H9 (cell line): ENCODE results near the gene CCDC91. TPM values are rescaled to one million over a fixed set of nuclear protein-coding genes. Genes with fewer than 3 reads are reported as not detected.

Experiments used
- DNase-seq: peaks from one replicate; pipeline ENCODE4 v3.0.0-alpha.2; 2017
- H2AFZ ChIP-seq: one replicate; pipeline ENCODE4 v1.6.1; 2013; ENCODE audit warnings: mild to moderate bottlenecking, low read length, control low read depth, moderate library complexity
- H2AK5ac ChIP-seq: 2 replicates; pipeline ENCODE4 v1.6.1; 2013; ENCODE audit warnings: low read length, control low read depth, mixed read lengths; ENCODE audit not compliant: insufficient read length
- H2BK120ac ChIP-seq: one replicate; pipeline ENCODE4 v1.6.1; 2013; ENCODE audit warnings: low read depth, mild to moderate bottlenecking, low read length, control low read depth, inconsistent platforms; ENCODE audit not compliant: poor library complexity, severe bottlenecking
- H2BK12ac ChIP-seq: 2 replicates; pipeline ENCODE4 v1.6.1; 2013; ENCODE audit warnings: low read length, control low read depth, mixed read lengths, low read depth; ENCODE audit not compliant: insufficient read length
- H2BK15ac ChIP-seq: 2 replicates; pipeline ENCODE4 v1.6.1; 2013; ENCODE audit warnings: low read depth, low read length, control low read depth
- H2BK20ac ChIP-seq: one replicate; pipeline ENCODE4 v1.6.1; 2013; ENCODE audit warnings: low read depth, mild to moderate bottlenecking, low read length, control low read depth, inconsistent platforms; ENCODE audit not compliant: poor library complexity, severe bottlenecking
- H2BK5ac ChIP-seq: 2 replicates; pipeline ENCODE4 v1.6.1; 2013; ENCODE audit warnings: low read length, control low read depth, mixed read lengths; ENCODE audit not compliant: insufficient read length
- H3K14ac ChIP-seq: 2 replicates; pipeline ENCODE4 v1.6.1; 2013; ENCODE audit warnings: low read length, control low read depth; ENCODE audit not compliant: insufficient read depth
- H3K18ac ChIP-seq: 2 replicates; pipeline ENCODE4 v1.6.1; 2013; ENCODE audit warnings: low read depth, mild to moderate bottlenecking, mixed read lengths, low read length, control low read depth; ENCODE audit not compliant: insufficient read length
- H3K23ac ChIP-seq: 2 replicates; pipeline ENCODE4 v1.6.1; 2013; ENCODE audit warnings: low read length, control low read depth, mixed read lengths, low read depth; ENCODE audit not compliant: insufficient read length
- H3K23me2 ChIP-seq: 2 replicates; pipeline ENCODE4 v1.6.1; 2013; ENCODE audit warnings: low read depth, mild to moderate bottlenecking, mixed read lengths, low read length, control low read depth; ENCODE audit not compliant: insufficient read length, poor library complexity, severe bottlenecking
- H3K27ac ChIP-seq: 2 replicates; pipeline ENCODE4 v1.5.1; 2013; ENCODE audit warnings: low read length, control low read depth, mixed read lengths, low read depth; ENCODE audit not compliant: insufficient read length
- H3K27me3 ChIP-seq: 2 replicates; pipeline ENCODE4 v1.6.1; 2013; ENCODE audit warnings: low read length, control low read depth, inconsistent platforms; ENCODE audit not compliant: insufficient read depth
- H3K4ac ChIP-seq: 2 replicates; pipeline ENCODE4 v1.6.1; 2013; ENCODE audit warnings: low read depth, mild to moderate bottlenecking, control low read depth, inconsistent platforms, low read length, moderate library complexity
- H3K4me1 ChIP-seq: 2 replicates; pipeline ENCODE4 v1.6.1; 2013; ENCODE audit warnings: low read length, control low read depth, inconsistent platforms; ENCODE audit not compliant: insufficient read depth
- H3K4me2 ChIP-seq: 2 replicates; pipeline ENCODE4 v1.6.1; 2013; ENCODE audit warnings: low read length, control low read depth, mixed read lengths; ENCODE audit not compliant: insufficient read length, insufficient read depth
- H3K56ac ChIP-seq: 2 replicates; pipeline ENCODE4 v1.6.1; 2013; ENCODE audit warnings: low read depth, mild to moderate bottlenecking, mixed read lengths, low read length, control low read depth; ENCODE audit not compliant: insufficient read length
- H3K79me1 ChIP-seq: 2 replicates; pipeline ENCODE4 v1.6.1; 2013; ENCODE audit warnings: low read depth, mild to moderate bottlenecking, moderate library complexity, low read length, control low read depth, inconsistent platforms; ENCODE audit not compliant: insufficient read depth, poor library complexity, severe bottlenecking
- H3K79me2 ChIP-seq: 2 replicates; pipeline ENCODE4 v1.6.1; 2013; ENCODE audit warnings: low read length, control low read depth, inconsistent platforms; ENCODE audit not compliant: insufficient read depth
- H3K9ac ChIP-seq: 2 replicates; pipeline ENCODE4 v1.6.1; 2013; ENCODE audit warnings: low read length, control low read depth, mixed read lengths; ENCODE audit not compliant: insufficient read length; ENCODE audit errors: extremely low read depth
- H3K9me3 ChIP-seq: one replicate; pipeline ENCODE4 v1.6.1; 2013; ENCODE audit warnings: low read depth, low read length, inconsistent platforms; ENCODE audit not compliant: control insufficient read depth
- H3T11ph ChIP-seq: one replicate; pipeline ENCODE4 v1.6.1; 2013; ENCODE audit warnings: mild to moderate bottlenecking, low read length, control low read depth, inconsistent platforms
- H4K20me1 ChIP-seq: one replicate; pipeline ENCODE4 v1.6.1; 2013; ENCODE audit not compliant: control insufficient read depth, insufficient read length, insufficient read depth
- H4K5ac ChIP-seq: 2 replicates; pipeline ENCODE4 v1.6.1; 2013; ENCODE audit warnings: low read depth, mild to moderate bottlenecking, mixed read lengths, low read length, control low read depth; ENCODE audit not compliant: insufficient read length
- H4K8ac ChIP-seq: replicated peaks from 2 replicates; pipeline ENCODE4 v1.6.1; 2013; ENCODE audit warnings: low read length, control low read depth, mixed read lengths, low read depth; ENCODE audit not compliant: insufficient read length
- H4K91ac ChIP-seq: 2 replicates; pipeline ENCODE4 v1.6.1; 2013; ENCODE audit warnings: low read depth, mild to moderate bottlenecking, moderate library complexity, mixed read lengths, low read length, control low read depth; ENCODE audit not compliant: insufficient read length
- H3K27ac Mint-ChIP-seq, 3 experiments: 2 replicates in 2 of 3; 3 replicates in 1 of 3; pipeline ENCODE4 v1.8.0; 2020 to 2021; ENCODE audit warnings: mixed read lengths in 3 of 3, mild to moderate bottlenecking in 1 of 3, moderate library complexity in 1 of 3
- H3K27me3 Mint-ChIP-seq: 2 replicates; pipeline ENCODE4 v1.8.0; 2021; ENCODE audit warnings: low read depth, mild to moderate bottlenecking, moderate library complexity, mixed read lengths
- H3K36me3 Mint-ChIP-seq, 3 experiments: 2 replicates in 2 of 3; 3 replicates in 1 of 3; pipeline ENCODE4 v1.8.0; 2020 to 2021; ENCODE audit warnings: low read depth in 3 of 3, mixed read lengths in 3 of 3; ENCODE audit not compliant: insufficient read depth in 1 of 3
- H3K4me1 Mint-ChIP-seq, 2 experiments: 2 replicates each; pipeline ENCODE4 v1.8.0; 2020; ENCODE audit warnings: mixed read lengths in 2 of 2
- H3K4me3 Mint-ChIP-seq, 2 experiments: 2 replicates in 1 of 2; 3 replicates in 1 of 2; pipeline ENCODE4 v1.8.0; 2020 to 2021; ENCODE audit warnings: mild to moderate bottlenecking in 2 of 2, mixed read lengths in 2 of 2, moderate library complexity in 1 of 2
- H3K9me3 Mint-ChIP-seq, 2 experiments: 2 replicates in 1 of 2; 3 replicates in 1 of 2; pipeline ENCODE4 v1.8.0; 2020; ENCODE audit warnings: mild to moderate bottlenecking in 2 of 2, mixed read lengths in 2 of 2, moderate library complexity in 1 of 2
- CTCF ChIP-seq: fragments of 200-600 bp; sonication (generic); conservative IDR thresholded peaks from 3 replicates; pipeline ENCODE4 v1.8.0; 2021; ENCODE audit warnings: antibody characterized with exemption, mild to moderate bottlenecking
- total RNA-seq: library from RNA; stranded (reverse); gene quantifications from 2 replicates; pipeline ENCODE4 v1.2.1, GENCODE V29; 2021

The CCDC91 gene
- total RNA-seq, 1 experiment from 2014 or later: 22.7 TPM

GRCh38 chr12:28497889-28498411, 307.7 kb downstream of the CCDC91 start:
- H2AFZ ChIP-seq: no peak overlapping the region

More at GRCh38 chr12:28497889-28498411, 307.7 kb downstream of the CCDC91 start:
- Histone ChIP-seq H4K5ac (no peak overlapping the region), H3K9me3 (no peaks in the 10 kb centered on the region), H3K56ac (no peak overlapping the region), H2BK15ac (no peak overlapping the region; the same call in 1 of the 2 replicates), H2BK5ac (no peak overlapping the region), H4K91ac (no peak overlapping the region), H3K18ac (no peak overlapping the region), H3K14ac (no peak overlapping the region), H3K27ac (no peak overlapping the region), H4K8ac (no peak overlapping the region), H3K79me2 (no peaks in the 10 kb centered on the region), H3K4me2 (no peak overlapping the region), H2BK20ac (no peak overlapping the region), H4K20me1 (no peaks in the 10 kb centered on the region), H3K79me1 (no peaks in the 10 kb centered on the region), H3K4ac (no peak overlapping the region), H3K4me1 (no peaks in the 10 kb centered on the region), H2BK12ac (no peak overlapping the region), H3K23me2 (no peaks in the 10 kb centered on the region), H3K9ac (no peak overlapping the region), H3T11ph (no peak overlapping the region), H2BK120ac (no peak overlapping the region), H2AK5ac (no peak overlapping the region), H3K27me3 (no peaks in the 10 kb centered on the region), H3K23ac (no peak overlapping the region)
- DNase-seq: no peak
- H3K27ac Mint-ChIP-seq: no peak overlapping the region
- H3K27me3 Mint-ChIP-seq: no peaks in the 10 kb centered on the region
- peaks cover 6 to 8% of the 10 kb centered on the region in 2 experiments; a peak in 3 of 5 replicates for H3K9me3 Mint-ChIP-seq
- peaks cover 2 to 9% (median 4%) of the 10 kb centered on the region in 3 experiments for H3K36me3 Mint-ChIP-seq
- H3K4me3 Mint-ChIP-seq: no peak overlapping the region
- H3K4me1 Mint-ChIP-seq: peaks cover 9 to 13% of the 10 kb centered on the region in 2 experiments
- TF ChIP-seq CTCF: no peak
